GM21390 (cell line): ENCODE data around the gene OCA2.
"Not testable (repeated sequence)": the region's sequence is repeated elsewhere in the genome, so short reads cannot be mapped to it uniquely, and the experiment has no call there.

ENCODE experiments used
- ATAC-seq: cut with Tn5 transposase; IDR thresholded peaks from one replicate; pipeline ENCODE4 v1.9.1; 2021; ENCODE audit not compliant: unreplicated experiment

Gene OCA2

DNA sequence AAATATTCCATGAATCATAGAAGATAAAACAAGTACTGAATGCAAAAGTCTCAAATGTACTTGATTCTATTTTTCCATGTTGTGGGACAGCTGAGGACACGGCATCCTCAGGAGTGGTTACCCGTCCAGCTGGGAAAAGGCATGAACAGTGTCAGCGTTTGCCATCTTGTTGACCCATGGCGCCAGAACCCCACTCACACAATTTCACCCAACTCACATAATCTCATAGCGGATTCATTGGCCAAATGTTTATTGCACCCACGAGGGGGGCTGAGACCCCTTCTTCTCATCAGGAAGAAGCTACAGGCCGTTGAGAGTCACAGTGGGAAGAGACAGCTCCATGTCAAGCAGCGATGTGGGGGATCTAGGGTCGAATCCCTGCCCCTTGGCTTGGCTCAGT is 72.9 kb downstream of the OCA2 start:
- no peak for ATAC-seq

DNA sequence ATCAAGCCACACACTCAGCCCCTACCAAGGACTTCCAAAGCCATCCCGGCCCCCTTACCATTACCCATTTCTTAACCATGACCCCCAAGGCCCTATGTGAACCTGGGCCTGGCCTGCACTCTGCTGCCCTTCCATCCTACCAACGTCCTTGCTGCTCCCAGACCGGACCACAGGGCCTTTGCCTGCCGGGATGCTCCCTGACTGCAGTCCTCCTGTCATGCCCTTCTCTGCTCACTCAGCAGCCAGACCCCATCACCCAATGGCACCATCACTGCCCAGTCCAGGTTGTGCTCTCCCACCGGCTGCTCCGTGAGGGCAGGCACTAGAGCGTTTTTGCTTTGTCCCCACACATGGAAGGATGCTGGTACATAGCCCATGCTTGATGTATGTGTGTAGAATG is 73.7 kb downstream of the OCA2 start:
- no peak for ATAC-seq

DNA sequence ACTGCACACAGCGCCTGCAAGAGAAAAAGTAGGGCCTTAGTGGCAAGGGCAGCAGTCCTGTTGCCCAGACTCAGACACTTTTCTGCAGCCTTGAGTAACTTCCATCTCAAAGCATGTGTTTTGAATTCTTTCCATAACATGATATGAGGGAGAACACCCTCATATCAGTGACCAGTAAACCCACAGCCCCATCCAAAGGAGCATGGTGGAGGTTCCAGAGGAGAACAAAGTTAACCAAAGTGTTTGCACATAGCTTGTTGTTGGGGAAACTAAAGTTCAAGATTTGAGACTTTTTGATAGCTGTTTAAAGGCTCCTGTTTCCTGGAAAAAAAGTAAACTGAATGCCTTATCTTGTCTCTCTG is 74.2 kb downstream of the OCA2 start:
- ATAC-seq = no peak

DNA sequence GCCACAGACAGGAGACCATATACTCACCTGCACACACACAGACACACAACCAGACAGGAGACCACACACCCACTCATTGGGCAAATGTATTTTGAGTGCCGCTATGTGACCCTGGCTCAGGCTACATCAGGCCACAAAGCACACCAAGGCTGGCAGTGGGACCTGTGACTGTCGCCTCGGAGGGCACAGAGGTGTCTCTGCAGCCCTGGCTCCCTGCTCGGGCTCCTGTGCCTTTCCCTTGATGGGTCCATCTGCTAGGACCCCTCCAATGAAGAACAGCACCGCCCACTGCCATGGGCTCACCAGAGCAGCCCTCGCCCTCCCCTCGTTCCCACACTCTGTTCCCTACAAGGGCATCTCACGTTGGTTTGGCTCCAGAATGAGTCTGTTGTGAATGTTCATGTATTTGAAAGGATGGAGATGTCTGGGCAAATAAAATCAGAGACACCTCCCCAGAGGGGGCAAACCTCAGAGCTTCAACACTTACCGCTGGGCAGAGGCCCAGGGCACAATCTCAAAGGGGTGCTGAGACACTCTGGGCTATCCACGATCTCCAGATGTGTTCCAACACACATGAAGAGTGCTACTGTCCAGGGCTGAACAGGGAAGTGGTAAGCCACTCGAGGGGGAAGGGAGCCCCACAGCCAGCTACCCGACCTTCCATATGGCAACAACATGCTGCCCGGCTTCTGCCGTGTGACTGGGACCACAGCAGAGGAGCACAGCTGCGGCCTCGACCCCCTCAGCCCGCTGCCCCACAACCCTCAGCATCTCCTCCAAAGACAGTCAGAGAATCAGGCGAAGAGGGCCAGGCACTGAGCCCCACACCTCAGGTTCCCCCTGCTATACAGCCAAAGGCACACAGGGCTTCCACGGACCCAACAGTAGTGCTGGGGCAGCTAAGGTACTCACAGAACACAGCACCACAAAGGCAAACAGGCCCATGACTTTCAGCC is 74.9 kb downstream of the OCA2 start:
- no peak for ATAC-seq

DNA sequence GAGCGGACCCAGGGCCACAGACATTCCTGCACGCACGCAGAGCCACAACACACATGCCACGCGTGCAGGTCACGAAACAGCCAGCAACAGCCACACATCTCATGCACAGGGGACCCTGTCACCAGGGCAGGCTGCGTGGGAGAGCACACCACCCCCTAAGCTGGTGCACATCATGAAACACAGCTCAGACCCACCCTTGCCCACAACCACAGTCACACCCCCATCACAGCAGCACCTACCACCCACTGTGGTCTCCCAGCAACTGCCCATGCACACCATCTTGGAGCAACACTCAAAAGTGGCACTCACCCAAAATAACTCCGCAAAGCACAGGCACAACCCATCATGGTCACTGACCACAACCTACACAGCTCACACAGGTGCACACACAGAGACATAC is 75.7 kb downstream of the OCA2 start:
- no peak for ATAC-seq

DNA sequence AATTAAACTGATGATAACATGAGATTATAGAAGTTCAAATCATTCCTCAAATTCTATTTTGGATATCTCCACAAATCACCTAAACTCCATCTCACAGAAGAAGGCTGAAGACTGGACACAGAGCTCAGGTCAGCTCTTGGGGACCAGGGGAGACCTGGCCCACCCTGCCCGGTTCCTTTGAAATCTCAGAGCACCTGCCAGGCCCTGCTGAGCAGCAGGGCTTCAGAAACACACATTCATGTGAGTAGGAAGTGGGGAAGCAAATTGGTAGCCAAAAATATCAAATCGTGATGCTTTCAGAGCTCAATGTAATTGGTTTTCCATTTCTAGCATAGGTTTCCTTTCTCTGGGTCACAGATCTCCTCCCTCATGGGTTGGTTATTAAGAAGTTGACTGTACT is 76.2 kb downstream of the OCA2 start:
- ATAC-seq = no peak

DNA sequence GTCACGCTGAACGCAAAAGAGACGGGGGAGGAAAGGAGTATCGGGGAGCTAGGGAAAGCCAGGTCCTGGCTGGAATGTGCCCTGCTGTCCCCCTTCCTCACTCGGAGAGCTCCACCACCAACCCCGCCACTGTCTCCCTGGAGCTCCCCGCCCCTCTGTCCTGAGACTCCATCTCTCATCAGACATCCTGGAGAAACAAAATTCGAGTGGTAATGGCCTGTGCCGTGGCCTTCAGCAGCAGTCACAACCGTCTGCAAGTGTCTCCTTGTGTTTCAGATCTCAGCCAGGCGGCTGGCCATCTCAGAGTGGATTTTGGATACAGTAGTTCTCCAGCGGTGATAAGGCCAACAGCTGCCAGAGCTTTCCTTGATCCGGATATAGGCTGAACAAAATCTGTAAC is 76.9 kb downstream of the OCA2 start:
- ATAC-seq = no peak

DNA sequence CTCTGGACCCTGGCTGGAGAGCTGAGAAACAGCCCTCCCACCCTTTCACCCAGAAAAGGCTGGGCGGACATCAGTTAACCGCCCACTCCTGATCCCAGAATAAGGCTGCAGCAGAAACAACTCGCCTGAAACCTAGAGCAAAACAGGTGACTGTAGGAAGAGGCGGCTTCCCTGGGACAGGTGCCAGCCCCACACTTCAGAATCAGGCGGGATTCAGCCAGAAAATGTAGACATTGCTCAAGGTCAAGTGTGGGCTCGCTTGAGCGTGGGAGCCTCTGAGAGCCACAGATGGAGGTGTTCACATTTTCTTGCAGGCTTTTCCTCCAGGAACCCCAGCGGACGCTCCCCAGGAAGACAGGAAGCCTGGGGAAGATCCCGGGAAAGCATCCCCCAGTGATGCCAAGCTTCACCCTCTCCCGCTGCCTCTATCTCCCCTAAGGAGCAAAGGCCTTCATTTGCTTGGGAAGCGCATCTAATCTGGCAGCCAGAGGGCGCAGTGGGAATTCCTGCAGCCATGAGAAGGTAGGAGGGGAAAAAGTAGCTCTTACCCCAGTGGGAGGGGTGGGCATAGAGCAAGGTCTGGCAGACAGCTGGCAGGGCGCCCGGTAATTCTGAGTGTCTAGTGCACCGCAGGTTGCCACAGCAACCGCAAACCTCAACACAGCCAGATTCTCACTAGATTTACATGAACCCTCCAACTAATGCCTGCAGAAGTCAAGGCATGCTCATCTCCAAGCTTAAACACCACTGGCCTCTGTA is 77.7 kb downstream of the OCA2 start:
- no peak for ATAC-seq

DNA sequence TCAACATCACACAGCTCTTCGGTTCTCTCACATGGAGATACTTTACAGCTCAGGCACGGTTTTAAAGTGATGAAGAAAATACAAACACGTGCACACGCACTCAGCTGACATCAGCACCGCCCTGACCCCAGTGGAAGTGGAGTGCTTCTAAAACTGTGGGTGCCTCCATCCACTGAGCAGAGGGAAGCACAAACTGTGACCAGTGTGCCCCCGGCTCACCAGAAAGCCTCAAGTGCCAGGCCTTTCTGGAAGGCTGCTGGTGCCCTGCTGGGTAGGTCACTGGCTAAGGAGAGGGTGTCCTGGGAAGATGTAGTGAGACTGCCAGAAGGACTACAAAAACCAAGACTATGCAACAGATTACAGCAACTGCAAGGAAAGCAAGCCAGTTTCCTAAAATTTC is 78.5 kb downstream of the OCA2 start:
- no peak for ATAC-seq

DNA sequence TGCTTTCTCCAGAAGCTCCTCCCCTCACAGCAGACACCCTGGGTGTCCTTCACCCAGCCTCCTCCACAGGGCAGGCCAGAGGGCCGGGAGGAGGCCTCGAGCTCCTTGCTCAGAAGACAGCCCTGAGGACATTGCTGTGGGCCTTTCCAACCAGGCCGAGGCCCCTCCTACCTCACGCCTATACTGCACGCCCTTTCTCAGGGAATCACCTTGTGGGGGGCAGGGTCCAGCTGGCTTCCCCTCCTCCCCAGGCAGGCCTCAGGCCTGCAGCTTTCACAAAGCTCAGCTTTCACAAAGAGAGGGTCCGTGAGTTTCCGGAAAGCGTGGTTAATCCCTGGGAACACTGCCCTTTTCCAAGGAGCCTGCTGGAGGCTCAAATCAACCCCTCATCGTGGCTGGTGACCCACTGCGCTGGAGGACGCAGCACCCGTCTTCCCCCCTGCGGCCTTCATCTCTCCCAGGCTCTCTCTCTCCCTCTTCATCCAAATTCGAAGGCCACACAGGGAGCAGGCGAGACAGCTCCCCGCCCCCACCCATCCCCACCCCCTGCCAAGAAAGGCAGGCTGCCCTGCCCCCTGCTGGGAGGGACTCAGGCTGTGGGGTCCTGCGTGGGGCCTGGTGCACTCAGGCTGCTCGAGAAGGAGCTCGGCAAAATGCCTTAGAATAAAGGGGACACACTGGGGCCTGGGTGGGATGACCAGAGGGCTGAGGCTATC is 79.4 kb downstream of the OCA2 start:
- ATAC-seq = no peak

DNA sequence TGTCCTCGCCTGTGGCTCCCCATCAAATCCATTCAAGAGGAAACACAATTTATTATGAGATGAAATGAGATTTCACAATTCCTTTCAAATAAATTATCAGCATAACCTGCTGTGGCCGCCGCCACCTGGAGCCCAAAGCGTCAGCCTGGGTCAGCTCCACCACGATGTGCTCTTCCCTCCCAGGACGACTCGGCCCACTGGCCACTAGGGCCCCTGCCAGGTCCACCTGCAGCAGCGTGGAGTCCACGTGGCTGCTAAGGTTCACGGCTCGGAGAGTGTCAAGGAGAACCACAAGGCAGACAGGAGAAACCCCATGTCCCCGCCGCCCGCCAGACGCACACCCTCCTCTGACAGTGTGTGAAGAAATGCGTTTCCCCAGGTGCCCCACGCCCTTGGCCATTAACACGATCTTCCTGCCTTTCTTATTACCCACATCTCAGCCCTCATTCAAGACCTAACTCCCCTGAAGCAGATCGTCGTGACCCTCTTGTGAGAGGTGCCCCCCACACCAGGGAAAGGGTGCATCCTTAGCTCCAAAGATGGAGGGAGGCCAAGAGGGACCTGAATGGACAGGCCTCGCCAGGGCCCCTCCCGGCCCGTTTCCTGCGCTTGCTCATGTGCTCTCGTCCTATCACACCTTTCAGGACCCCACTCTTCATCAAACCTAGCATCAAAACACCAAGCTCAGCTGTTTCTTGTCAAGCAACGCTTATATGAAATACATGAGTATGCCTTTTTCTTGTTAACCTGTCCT is 80.6 kb downstream of the OCA2 start:
- ATAC-seq = no peak

DNA sequence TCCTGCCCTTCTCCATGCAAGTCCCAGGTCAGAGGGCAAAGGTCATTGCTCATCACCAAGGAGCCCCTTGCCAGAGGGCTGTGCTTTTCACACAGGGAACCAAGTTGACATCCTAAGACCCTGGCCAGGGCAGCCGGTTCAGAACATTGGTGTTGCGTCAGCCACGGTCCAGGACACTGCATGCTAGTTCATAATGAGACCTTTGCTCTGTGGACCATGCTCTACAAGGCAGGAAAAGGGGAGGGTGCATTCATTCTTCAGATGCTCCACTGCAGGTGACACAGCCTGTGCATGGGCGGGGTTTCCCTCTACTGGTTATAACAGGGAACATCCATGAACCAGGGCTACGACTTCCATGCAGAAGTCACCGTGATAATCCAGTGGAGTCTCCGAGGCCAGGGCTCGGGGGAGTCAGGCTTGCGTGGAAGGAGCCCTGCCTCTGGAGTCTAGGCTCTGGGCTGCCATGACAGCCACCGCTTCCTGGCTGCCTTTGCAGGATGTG is 81.6 kb downstream of the OCA2 start:
- no peak for ATAC-seq

DNA sequence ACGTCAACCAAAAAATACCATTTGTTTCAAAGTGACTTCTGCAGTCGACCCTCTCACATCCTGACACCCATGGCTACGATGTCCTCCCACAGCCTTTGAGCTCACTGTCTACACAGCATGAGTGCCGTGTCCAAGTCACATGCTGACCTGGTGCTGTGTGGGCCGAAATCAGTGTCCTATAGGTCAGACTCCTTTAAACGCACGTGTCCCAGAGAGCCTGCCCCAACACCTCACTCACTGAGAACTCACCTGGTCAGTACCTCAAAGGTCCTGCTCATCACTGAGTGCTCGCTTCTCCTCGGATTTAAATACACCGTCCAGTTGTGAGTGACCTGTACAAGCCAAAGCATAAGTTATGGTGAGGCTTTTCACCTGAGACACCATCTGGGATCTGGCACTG is 83.3 kb downstream of the OCA2 start:
- ATAC-seq = no peak

DNA sequence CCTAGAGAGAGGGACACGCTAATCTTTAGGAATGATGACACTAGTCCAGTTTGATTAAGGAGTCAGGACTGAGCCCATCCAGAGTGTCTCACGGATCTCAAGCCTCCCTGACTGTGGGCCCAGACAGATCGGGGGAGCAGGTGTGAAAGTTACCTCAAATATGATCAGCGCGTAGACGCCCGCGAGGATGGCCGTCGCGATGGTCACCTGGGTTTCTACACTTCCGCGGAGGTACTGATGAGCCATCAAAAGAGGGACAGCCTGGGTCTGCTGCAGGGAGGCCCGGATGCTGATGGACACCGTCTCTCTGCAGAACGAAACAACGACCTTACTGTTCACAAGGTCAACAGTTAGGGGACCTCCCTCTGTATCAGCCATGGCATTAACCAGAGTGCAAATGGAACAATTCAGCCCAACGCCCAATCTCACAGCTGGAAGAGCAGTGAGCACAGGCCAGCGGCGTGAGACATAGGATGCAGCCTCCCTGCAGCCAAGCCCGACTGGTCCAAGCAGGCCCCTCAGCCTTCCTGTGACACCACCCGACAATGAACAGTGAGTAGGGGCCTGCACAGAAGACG is 84.4 kb downstream of the OCA2 start:
- no peak for ATAC-seq

DNA sequence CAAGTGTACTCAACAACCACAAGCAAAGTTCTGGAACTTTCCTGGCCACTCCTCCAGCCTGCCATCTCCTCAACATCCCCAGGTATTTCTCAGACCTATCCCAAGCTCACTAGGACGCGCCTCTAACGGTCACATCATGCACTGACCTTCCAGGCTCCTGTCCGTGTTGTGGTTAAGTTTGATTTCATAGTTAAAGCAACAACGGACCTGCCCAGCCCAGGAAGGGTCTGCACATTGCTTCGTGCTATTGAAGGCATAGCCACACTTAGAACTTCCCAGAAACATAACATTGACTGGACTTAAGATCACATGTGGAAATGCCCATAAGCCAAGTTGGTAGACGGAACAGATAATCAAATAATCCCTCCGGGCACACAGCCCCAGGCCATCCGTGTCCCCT is 85.1 kb downstream of the OCA2 start:
- ATAC-seq = no peak

DNA sequence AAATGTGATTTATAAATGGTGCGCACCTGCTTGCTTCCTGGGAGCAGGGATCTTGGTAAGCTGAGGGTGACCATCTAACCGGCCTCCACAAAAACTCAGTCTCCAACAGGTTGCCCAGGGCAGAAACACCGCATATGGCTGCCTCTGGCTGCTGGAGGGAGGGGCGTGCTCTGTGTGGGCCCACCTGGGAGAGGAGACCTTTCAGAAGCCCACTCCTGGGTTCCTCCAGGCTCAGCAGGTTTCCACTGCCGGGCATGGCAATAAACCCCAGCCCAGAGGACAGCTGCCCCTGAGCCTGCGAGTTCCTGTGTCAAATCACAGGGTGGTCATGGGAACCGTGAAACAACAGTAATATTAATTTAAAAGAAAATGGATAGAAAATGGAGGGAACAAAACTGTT is 85.6 kb downstream of the OCA2 start:
- no peak for ATAC-seq

DNA sequence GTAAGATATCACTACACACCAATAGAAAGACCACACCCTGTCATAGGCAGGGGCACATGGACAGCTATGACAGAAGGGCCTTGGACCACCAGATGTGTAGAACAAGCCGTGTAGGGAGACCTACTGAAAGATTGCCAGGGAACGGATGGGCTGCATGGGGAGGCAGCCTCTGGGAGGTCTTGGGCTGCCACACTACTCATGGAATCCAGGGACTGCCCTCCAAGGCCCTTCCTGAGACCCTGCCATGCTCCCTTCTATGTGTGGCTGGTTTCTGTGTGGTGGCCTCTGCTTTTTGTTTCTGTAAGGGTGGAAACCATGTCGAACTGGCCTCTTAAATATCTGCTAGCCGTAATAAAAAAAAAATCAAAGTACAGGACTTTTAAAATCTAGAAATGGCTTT is 86.9 kb downstream of the OCA2 start:
- ATAC-seq = no peak

DNA sequence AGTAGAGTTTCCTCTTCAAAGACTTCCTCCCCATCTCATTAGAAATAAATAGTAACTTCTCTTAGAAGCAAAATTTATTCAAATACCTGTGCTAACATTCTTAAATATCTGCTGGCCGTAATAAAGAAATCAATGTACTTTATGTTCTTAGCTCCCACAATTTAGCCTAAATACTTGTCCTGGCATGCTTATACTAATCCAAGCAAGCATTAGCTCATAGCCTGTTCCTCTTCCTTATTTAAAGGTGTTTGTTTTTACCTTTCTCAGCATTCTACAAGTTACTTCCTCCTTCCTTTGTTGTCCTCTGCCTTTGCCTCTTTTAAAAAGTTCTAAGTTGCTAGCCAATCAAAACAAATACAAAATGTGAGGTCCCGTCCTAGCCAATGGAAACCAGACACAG is 90.9 kb downstream of the OCA2 start:
- ATAC-seq = not testable (repeated sequence)

DNA sequence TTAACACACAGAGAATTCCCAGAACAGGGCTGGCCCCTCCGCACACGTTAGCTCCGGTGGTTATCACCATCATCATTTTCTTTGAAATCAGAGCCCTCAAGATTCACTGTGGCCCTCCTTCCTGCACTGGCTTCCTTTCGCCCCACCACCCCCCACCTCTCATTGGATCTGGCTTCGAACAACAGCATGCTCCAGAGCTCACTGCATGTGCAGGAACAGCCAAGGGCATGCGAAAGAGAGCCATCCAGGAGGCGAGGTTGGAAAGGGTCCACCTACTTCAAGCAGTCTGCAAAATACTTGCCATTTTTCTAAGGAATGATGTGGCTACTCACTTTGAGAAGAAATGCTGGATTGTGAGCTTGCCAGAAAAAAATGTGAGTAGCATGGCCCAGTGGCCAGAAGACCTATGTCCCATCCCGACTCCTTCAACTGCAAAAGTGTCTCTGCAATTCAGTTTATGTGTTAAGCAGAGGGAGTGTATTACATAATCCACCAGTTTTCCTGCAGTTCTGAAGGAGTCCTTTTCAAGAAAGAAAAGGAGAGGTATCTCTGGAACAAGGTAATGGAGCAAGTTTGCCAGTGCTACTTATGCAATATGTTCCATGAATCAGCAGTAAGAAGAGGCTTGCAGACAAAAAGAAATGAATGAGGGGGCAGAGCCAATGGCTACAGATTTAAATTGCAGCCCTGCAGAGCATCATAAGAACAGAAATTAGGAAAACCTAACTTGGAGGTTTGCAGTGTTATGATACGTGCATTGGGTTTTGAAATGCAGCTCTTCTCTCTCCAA is 92.8 kb downstream of the OCA2 start:
- ATAC-seq = no peak
